GM12878 (cell line): Measurements from ENCODE around the gene MYO7A. TPM values are rescaled to one million over a fixed set of nuclear protein-coding genes. Genes with fewer than 3 reads are reported as not detected.

Source experiments
- ATAC-seq: fragments of 200-7000 bp; cut with Tn5 transposase; 3 replicates; pipeline ENCODE4 v1.9.1; 2020; ENCODE audit warnings: mild to moderate bottlenecking, moderate library complexity
- BruUV-seq: library from RNA; stranded (reverse); fragments of 400-500 nt; replicated peaks from 2 replicates; lab custom pipeline; 2021; lab: Mats Ljungman, UMichigan
- CTCF ChIA-PET: fragments of 300-600 bp; sonication (Branson Sonifier 250); formaldehyde crosslinking; extraction: SDS; loops from one replicate; lab custom pipeline; 2021; ENCODE audit warnings: inconsistent platforms; lab: Yijun Ruan, JAX
- POLR2A ChIA-PET: fragments of 350-600 bp; formaldehyde crosslinking; extraction: SDS; loops from one replicate; lab custom pipeline; 2021; ENCODE audit warnings: inconsistent platforms; lab: Charles Lee
- RAD21 ChIA-PET: fragments of 300-600 bp; sonication (Branson Sonifier 250); formaldehyde crosslinking; loops from one replicate; lab custom pipeline; 2023; ENCODE audit warnings: antibody characterized with exemption; ENCODE audit not compliant: unreplicated experiment; lab: Charles Lee
- SMC1A ChIA-PET: fragments of 300-600 bp; sonication (Branson Sonifier 250); formaldehyde crosslinking; loops from one replicate; lab custom pipeline; 2023; ENCODE audit not compliant: unreplicated experiment, uncharacterized antibody; lab: Charles Lee
- DNase-seq: peaks from one replicate; pipeline ENCODE4 v3.0.0-alpha.2; 2011; ENCODE audit warnings: low read depth, low spot score
- FAIRE-seq: peaks from 3 replicates; lab custom pipeline; 2011; peaks lifted over from hg19 to GRCh38; lab: Jason Lieb, UNC
- H2AFZ ChIP-seq: 2 replicates; pipeline ENCODE4 v1.6.0; 2011; ENCODE audit warnings: low read depth, low read length, control low read depth; ENCODE audit not compliant: control insufficient read depth
- H3K27ac ChIP-seq: 2 replicates; pipeline ENCODE4 v1.5.1; 2011; ENCODE audit warnings: control low read depth; ENCODE audit not compliant: control insufficient read depth, insufficient read depth
- H3K27me3 ChIP-seq, 2 experiments: replicated peaks in 1 of 2; 2 replicates each; pipeline versions ENCODE4 v1.6.0 to v1.6.1; 2011; ENCODE audit warnings: low read length in 1 of 2; ENCODE audit not compliant: control insufficient read depth in 2 of 2, insufficient read depth in 2 of 2
- H3K36me3 ChIP-seq, 2 experiments: 2 replicates each; pipeline ENCODE4 v1.5.1; 2011; ENCODE audit warnings: low read length in 1 of 2; ENCODE audit not compliant: control insufficient read depth in 2 of 2, insufficient read depth in 2 of 2
- H3K4me1 ChIP-seq: 2 replicates; pipeline ENCODE4 v1.6.1; 2011; ENCODE audit warnings: mild to moderate bottlenecking, low read length, moderate library complexity, mixed read lengths; ENCODE audit not compliant: control insufficient read depth, insufficient read depth
- H3K4me2 ChIP-seq: 2 replicates; pipeline ENCODE4 v1.6.0; 2011; ENCODE audit warnings: control low read depth; ENCODE audit not compliant: control insufficient read depth, insufficient read depth
- H3K4me3 ChIP-seq: fragments of 200-600 bp; sonication (generic); 2 replicates; pipeline ENCODE4 v1.5.1; 2016
- H3K79me2 ChIP-seq: 2 replicates; pipeline ENCODE4 v1.6.0; 2011; ENCODE audit warnings: low read length; ENCODE audit not compliant: control insufficient read depth, insufficient read depth
- H3K9ac ChIP-seq: 2 replicates; pipeline ENCODE4 v1.8.0; 2011; ENCODE audit warnings: low read length, control low read depth, mixed read lengths; ENCODE audit not compliant: control insufficient read depth, insufficient read depth
- H3K9me3 ChIP-seq: replicated peaks from 3 replicates; pipeline ENCODE4 v1.5.1; 2011; ENCODE audit warnings: mild to moderate bottlenecking, low read length; ENCODE audit not compliant: control insufficient read depth, insufficient read depth
- H4K20me1 ChIP-seq: 2 replicates; pipeline ENCODE4 v1.6.0; 2011; ENCODE audit not compliant: control insufficient read depth, insufficient read depth
- BCL11A ChIP-seq: IDR thresholded peaks from 2 replicates; pipeline ENCODE4 v1.6.1; 2011; ENCODE audit warnings: low read depth, low read length
- BMI1 ChIP-seq: fragments of 450-650 bp; IDR thresholded peaks from 2 replicates; pipeline ENCODE4 v1.6.1; 2016; ENCODE audit warnings: mild to moderate bottlenecking, moderate library complexity, borderline replicate concordance
- MEF2A ChIP-seq: IDR thresholded peaks from 2 replicates; pipeline ENCODE4 v1.6.1; 2011; ENCODE audit warnings: low read depth, mild to moderate bottlenecking, low read length, moderate library complexity; ENCODE audit not compliant: insufficient read depth
- RELA ChIP-seq: fragments of 450-650 bp; IDR thresholded peaks from 2 replicates; pipeline ENCODE4 v1.8.0; 2014; ENCODE audit warnings: borderline replicate concordance; ENCODE audit not compliant: partially characterized antibody
- SKIL ChIP-seq: fragments of 450-650 bp; IDR thresholded peaks from 2 replicates; pipeline ENCODE4 v1.6.1; 2017; ENCODE audit warnings: mild to moderate bottlenecking, low read depth, inconsistent platforms; ENCODE audit not compliant: poor library complexity, severe bottlenecking
- USF1 ChIP-seq: IDR thresholded peaks from 2 replicates; pipeline ENCODE4 v1.6.1; 2011; ENCODE audit warnings: borderline replicate concordance, low read depth, mild to moderate bottlenecking, moderate library complexity, mixed read lengths, low read length; ENCODE audit not compliant: insufficient read depth; ENCODE audit errors: extremely low read length
- WGBS: methylation state at CpG from one replicate; pipeline ENCODE4 v1.1.6; 2016; ENCODE audit warnings: low lambda C conversion rate; ENCODE audit not compliant: insufficient replicate concordance, insufficient coverage; ENCODE audit errors: missing lambda C conversion rate; 5-methylcytosine and 5-hydroxymethylcytosine counted together
- in situ Hi-C: fragments of 300-500 bp; cut with MboI; formaldehyde crosslinking; loops from 9 replicates; pipeline ENCODE4 v1.14.3; 2018; ENCODE audit warnings: mixed read lengths
- intact Hi-C: fragments of 100-400 bp; cut with micrococcal nuclease; formaldehyde crosslinking; loops from one replicate; pipeline ENCODE4 v1.14.2; 2022; ENCODE audit not compliant: unreplicated experiment
- polyA plus RNA-seq, 11 experiments: library from polyadenylated mRNA; depleted of rRNA in 4 of 11; unstranded in 6 of 11; stranded (reverse) in 5 of 11; fragments of >200 nt; fragmentation: Nextera tagmentation in 4 of 11; fragmentation: Illumina TruSeq in 1 of 11; extraction: Ambion mirVana in 4 of 11; extraction: Trizol in 1 of 11; gene quantifications; 1 replicate in 1 of 11; 2 replicates in 10 of 11; pipeline versions ENCODE4 v1.2.1 to v1.2.3, GENCODE V29; 2011 to 2016; ENCODE audit warnings: inconsistent platforms in 2 of 11, missing spikeins in 2 of 11, low read depth in 1 of 11
- total RNA-seq, 4 experiments: library from RNA; depleted of rRNA in 3 of 4; stranded (reverse); fragments of >200 nt in 3 of 4; fragmentation: Illumina TruSeq in 1 of 4; extraction: Trizol in 1 of 4; gene quantifications; 2 replicates each; pipeline versions ENCODE4 v1.2.1 to v1.2.3, GENCODE V29; 2013 to 2021

MYO7A gene
- total and polyA plus RNA-seq, 10 of the 15 experiments (the other 5 are each of a cell fraction or from before 2014, with no cell fraction given): 0.01 to 0.21 (median 0.04) TPM; not detected in 6

- peaks cover 0 to 4% of the 10 kb centered on the region in 2 experiments; a peak in 1 of 4 replicates for H3K27me3 ChIP-seq
- no peak overlapping the region for H3K9ac ChIP-seq
- ChIA-PET RAD21 (interaction anchor here (0.6 to 1.0 kb wide), 2 partner anchors 19 to 431 kb away, joined by 3 read pairs; partner anchors contain the start of gene MYO7A), POLR2A (no interaction called here), SMC1A (interaction anchor here (1.0 kb wide), 1 partner anchor 49 kb away, joined by 3 read pairs; no protein-coding TSS in a partner anchor), CTCF (interaction anchor here (0.7 to 1.5 kb wide), 3 partner anchors 20 to 227 kb away, joined by 3 read pairs; no protein-coding TSS in a partner anchor)
- no peak overlapping the region for H3K27ac ChIP-seq
- BruUV-seq: no TSS peak
- TF ChIP-seq USF1: no peak
- TF ChIP-seq MEF2A: no peak
- no peak for TF ChIP-seq SKIL
- TF ChIP-seq BMI1: no peak
- TF ChIP-seq BCL11A: no peak
- no peak for TF ChIP-seq RELA
- no peak overlapping the region for H3K4me2 ChIP-seq
- H3K79me2 ChIP-seq: no peaks in the 10 kb centered on the region
- no peak for DNase-seq
- H2AFZ ChIP-seq: no peak overlapping the region
- ATAC-seq: no peak
- FAIRE-seq: no peak
- no peaks in the 10 kb centered on the region for H4K20me1 ChIP-seq
- 0% methylated on average over 1 of the region's 1 CpG for whole genome bisulfite sequencing
- H3K36me3 ChIP-seq: no peaks in the 10 kb centered on the region
- intact Hi-C loops (no loop called here), in situ Hi-C loops (no loop called here)
- H3K4me1 ChIP-seq: no peaks in the 10 kb centered on the region; the same call in 1 of the 2 replicates
- H3K9me3 ChIP-seq: no peaks in the 10 kb centered on the region
- no peak overlapping the region for H3K4me3 ChIP-seq
These were observed 18.9 kb downstream of the MYO7A start for GRCh38 chr11:77147036-77147315.
